Stomach (tissue), 4 donors: ENCODE data around the gene CDH23.

Experiments
- POLR2A ChIP-seq, 4 donors: fragments of 450-650 bp; IDR thresholded peaks; one replicate each; pipeline ENCODE4 v1.6.1; 2016; ENCODE audit warnings: antibody characterized with exemption in 4 of 4, control low read depth in 2 of 4, mild to moderate bottlenecking in 1 of 4, moderate library complexity in 1 of 4
- POLR2AphosphoS5 ChIP-seq, 3 donors: sonication (generic); formaldehyde crosslinking; IDR thresholded peaks; one replicate each; pipeline ENCODE4 v1.6.1; 2016; ENCODE audit warnings: antibody characterized with exemption in 3 of 3
- TF ChIP-seq, protein P1 (sequence below), 7 experiments: fragments of 450-650 bp in 4 of 7; fragments of 200-600 bp in 3 of 7; sonication (generic) in 3 of 7; IDR thresholded peaks; one replicate each; pipeline ENCODE4 v1.5.1; 2016 to 2019; ENCODE audit warnings: antibody characterized with exemption in 7 of 7, control low read depth in 2 of 7, mild to moderate bottlenecking in 1 of 7

DNA sequence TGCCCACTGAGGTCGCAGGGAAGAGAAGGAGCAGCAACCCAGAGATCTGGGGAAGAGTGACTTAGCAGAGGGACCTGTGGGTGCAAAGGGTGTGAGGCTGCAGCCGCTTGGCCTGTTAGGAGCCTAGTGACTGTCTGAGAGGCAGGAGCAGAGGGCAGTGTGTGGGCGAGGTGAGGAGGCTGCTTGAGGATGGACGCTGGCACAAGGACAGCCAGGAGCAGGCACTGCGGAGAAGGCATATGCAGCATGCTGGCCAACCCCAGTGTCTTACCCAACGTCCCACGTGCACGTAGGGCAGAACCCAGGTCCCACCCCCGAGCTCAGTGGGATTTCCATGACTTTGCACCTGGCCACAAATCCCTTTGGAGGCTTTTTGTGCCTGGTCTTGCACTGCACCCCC is 268.7 kb downstream of the CDH23 start:
- TF ChIP-seq POLR2AphosphoS5 (IDR thresholded peaks at IDR 0.05) (no peak), POLR2A (IDR thresholded peaks at IDR 0.05) (no peak)
- TF ChIP-seq, protein P1, sequence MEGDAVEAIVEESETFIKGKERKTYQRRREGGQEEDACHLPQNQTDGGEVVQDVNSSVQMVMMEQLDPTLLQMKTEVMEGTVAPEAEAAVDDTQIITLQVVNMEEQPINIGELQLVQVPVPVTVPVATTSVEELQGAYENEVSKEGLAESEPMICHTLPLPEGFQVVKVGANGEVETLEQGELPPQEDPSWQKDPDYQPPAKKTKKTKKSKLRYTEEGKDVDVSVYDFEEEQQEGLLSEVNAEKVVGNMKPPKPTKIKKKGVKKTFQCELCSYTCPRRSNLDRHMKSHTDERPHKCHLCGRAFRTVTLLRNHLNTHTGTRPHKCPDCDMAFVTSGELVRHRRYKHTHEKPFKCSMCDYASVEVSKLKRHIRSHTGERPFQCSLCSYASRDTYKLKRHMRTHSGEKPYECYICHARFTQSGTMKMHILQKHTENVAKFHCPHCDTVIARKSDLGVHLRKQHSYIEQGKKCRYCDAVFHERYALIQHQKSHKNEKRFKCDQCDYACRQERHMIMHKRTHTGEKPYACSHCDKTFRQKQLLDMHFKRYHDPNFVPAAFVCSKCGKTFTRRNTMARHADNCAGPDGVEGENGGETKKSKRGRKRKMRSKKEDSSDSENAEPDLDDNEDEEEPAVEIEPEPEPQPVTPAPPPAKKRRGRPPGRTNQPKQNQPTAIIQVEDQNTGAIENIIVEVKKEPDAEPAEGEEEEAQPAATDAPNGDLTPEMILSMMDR (IDR thresholded peaks at IDR 0.05) = no peak
